Left ventricle myocardium inferior (tissue), 1 donor: ENCODE measurements around the gene PACSIN2. TPM values are rescaled to one million over a fixed set of nuclear protein-coding genes. Genes with fewer than 3 reads are reported as not detected.

Source experiments
- DNase-seq: peaks from one replicate; pipeline ENCODE4 v3.0.0-alpha.2; 2020
- H3K27ac ChIP-seq: fragments of 200-600 bp; replicated peaks from 2 replicates; pipeline ENCODE4 v1.8.0; 2021
- H3K27me3 ChIP-seq: fragments of 200-600 bp; 2 replicates; pipeline ENCODE4 v1.8.0; 2021; ENCODE audit warnings: low read depth
- H3K36me3 ChIP-seq: fragments of 200-600 bp; 2 replicates; pipeline ENCODE4 v1.8.0; 2021
- H3K4me1 ChIP-seq: fragments of 200-600 bp; 2 replicates; pipeline ENCODE4 v1.8.0; 2021
- H3K4me3 ChIP-seq: fragments of 200-600 bp; 2 replicates; pipeline ENCODE4 v1.8.0; 2021; ENCODE audit warnings: mild to moderate bottlenecking, moderate library complexity
- H3K9me3 ChIP-seq: fragments of 200-600 bp; replicated peaks from 2 replicates; pipeline ENCODE4 v1.8.0; 2021
- CTCF ChIP-seq: fragments of 200-600 bp; IDR thresholded peaks from 2 replicates; pipeline ENCODE4 v1.8.0; 2021; ENCODE audit warnings: antibody characterized with exemption, mild to moderate bottlenecking, borderline replicate concordance
- intact Hi-C: fragments of 100-400 bp; cut with micrococcal nuclease; formaldehyde crosslinking; loops from one replicate; pipeline ENCODE4 v1.11.0; 2022
- total RNA-seq: library from RNA; stranded (reverse); fragmentation: NEBNext Ultra II Directional; extraction: Animal tissue kit (Norgen Biotek cat#: 25700); gene quantifications from one replicate; pipeline ENCODE4 v1.2.1, GENCODE V29; 2021
- donor health status: DM: no; HTN: yes; CAD: no; lungs with severe emphysema.

Gene PACSIN2
- total RNA-seq, 1 donor from 2014 or later: 64.8 TPM

GRCh38 chr22:42994276-42994916, 20.6 kb downstream of the PACSIN2 start:
- DNase-seq: no peak
- no peak for TF ChIP-seq CTCF
- Histone ChIP-seq H3K4me1 (peaks cover 73% of the 10 kb centered on the region), H3K36me3 (no peaks in the 10 kb centered on the region), H3K9me3 (peaks cover 9% of the 10 kb centered on the region), H3K4me3 (peak overlapping the region; percentile 50), H3K27ac (peak overlapping the region; percentile 80), H3K27me3 (no peaks in the 10 kb centered on the region)
- intact Hi-C loops: no loop called here

GRCh38 chr22:42993651-42994275, 21.2 kb downstream of the PACSIN2 start:
- peaks cover 73% of the 10 kb centered on the region for H3K4me1 ChIP-seq
- peak overlapping the region; percentile 80 for H3K27ac ChIP-seq
- H3K9me3 ChIP-seq: peaks cover 6% of the 10 kb centered on the region
- TF ChIP-seq CTCF: no peak
- DNase-seq: no peak
- H3K4me3 ChIP-seq: no peak overlapping the region
- intact Hi-C loops: no loop called here
- H3K36me3 ChIP-seq: no peaks in the 10 kb centered on the region
- H3K27me3 ChIP-seq: no peaks in the 10 kb centered on the region

- Histone ChIP-seq H3K27me3 (no peaks in the 10 kb centered on the region), H3K4me1 (peaks cover 69% of the 10 kb centered on the region), H3K27ac (no peak overlapping the region), H3K9me3 (no peaks in the 10 kb centered on the region), H3K4me3 (no peak overlapping the region), H3K36me3 (no peaks in the 10 kb centered on the region)
- DNase-seq: no peak
- intact Hi-C loops: no loop called here
- no peak for TF ChIP-seq CTCF
Measured at GRCh38 chr22:42992886-42993479, 22.0 kb downstream of the PACSIN2 start.

- no peaks in the 10 kb centered on the region for H3K27me3 ChIP-seq
- intact Hi-C loops: no loop called here
- no peaks in the 10 kb centered on the region for H3K36me3 ChIP-seq
- H3K4me1 ChIP-seq: peaks cover 60% of the 10 kb centered on the region
- H3K27ac ChIP-seq: no peak overlapping the region
- no peak for DNase-seq
- no peaks in the 10 kb centered on the region for H3K9me3 ChIP-seq
- TF ChIP-seq CTCF: no peak
- H3K4me3 ChIP-seq: no peak overlapping the region
Measured at GRCh38 chr22:42992092-42992491, 22.9 kb downstream of the PACSIN2 start.

GRCh38 chr22:42991010-42991651, 23.8 kb downstream of the PACSIN2 start:
- Histone ChIP-seq H3K27me3 (no peaks in the 10 kb centered on the region), H3K36me3 (no peaks in the 10 kb centered on the region), H3K4me3 (no peak overlapping the region), H3K4me1 (peaks cover 53% of the 10 kb centered on the region), H3K27ac (no peak overlapping the region), H3K9me3 (no peaks in the 10 kb centered on the region)
- intact Hi-C loops: no loop called here
- no peak for TF ChIP-seq CTCF
- DNase-seq: no peak
